Liver (tissue), 9 donors: ENCODE results near the gene IDI2. TPM values are rescaled to one million over a fixed set of nuclear protein-coding genes. Genes with fewer than 3 reads are reported as not detected.

ENCODE experiments used
- DNase-seq: peaks from one replicate; pipeline ENCODE4 v3.0.0-alpha.2; 2017; ENCODE audit warnings: low spot score
- H3K27ac ChIP-seq, 2 donors: one replicate each; pipeline ENCODE4 v1.7.0; 2013; ENCODE audit warnings: inconsistent platforms in 2 of 2, low read length in 2 of 2, control low read depth in 1 of 2, low read depth in 1 of 2, mild to moderate bottlenecking in 1 of 2
- H3K27me3 ChIP-seq, 4 donors: one replicate each; pipeline versions ENCODE4 v1.6.1 to v1.7.0; 2013; ENCODE audit warnings: low read length in 3 of 4, inconsistent platforms in 1 of 4, mild to moderate bottlenecking in 1 of 4, moderate library complexity in 1 of 4; ENCODE audit not compliant: control insufficient read depth in 4 of 4, insufficient read depth in 4 of 4
- H3K36me3 ChIP-seq, 4 donors: one replicate each; pipeline versions ENCODE4 v1.6.1 to v1.7.0; 2013; ENCODE audit warnings: low read length in 3 of 4, mild to moderate bottlenecking in 3 of 4, low read depth in 1 of 4, moderate library complexity in 1 of 4; ENCODE audit not compliant: control insufficient read depth in 4 of 4, insufficient read depth in 3 of 4
- H3K4me1 ChIP-seq, 4 donors: one replicate each; pipeline versions ENCODE4 v1.6.1 to v1.7.0; 2013; ENCODE audit warnings: low read length in 3 of 4, mild to moderate bottlenecking in 3 of 4, moderate library complexity in 1 of 4; ENCODE audit not compliant: control insufficient read depth in 4 of 4, insufficient read depth in 4 of 4
- H3K4me3 ChIP-seq, 3 donors: one replicate each; pipeline versions ENCODE4 v1.6.1 to v1.7.0; 2013; ENCODE audit warnings: low read length in 3 of 3, control low read depth in 1 of 3, low read depth in 1 of 3, mild to moderate bottlenecking in 1 of 3
- H3K9ac ChIP-seq, 2 donors: one replicate each; pipeline ENCODE4 v1.7.0; 2013; ENCODE audit warnings: low read length in 2 of 2, mild to moderate bottlenecking in 2 of 2, moderate library complexity in 2 of 2, control low read depth in 1 of 2, low read depth in 1 of 2
- H3K9me3 ChIP-seq, 4 donors: one replicate each; pipeline versions ENCODE4 v1.6.1 to v1.7.0; 2013; ENCODE audit warnings: low read length in 3 of 4; ENCODE audit not compliant: control insufficient read depth in 4 of 4
- EGR1 ChIP-seq, 2 donors: IDR thresholded peaks; 2 replicates each; pipeline ENCODE4 v1.6.1; 2016 to 2018; ENCODE audit warnings: antibody characterized with exemption in 2 of 2, low read depth in 2 of 2
- FOXA1 ChIP-seq: IDR thresholded peaks from 2 replicates; pipeline ENCODE4 v1.6.1; 2016; ENCODE audit warnings: antibody characterized with exemption
- FOXA2 ChIP-seq: IDR thresholded peaks from 2 replicates; pipeline ENCODE4 v1.6.1; 2016; ENCODE audit warnings: antibody characterized with exemption
- GABPA ChIP-seq, 2 donors: IDR thresholded peaks in 1 of 2; conservative IDR thresholded peaks in 1 of 2; 2 replicates each; pipeline ENCODE4 v1.6.1; 2016; ENCODE audit warnings: antibody characterized with exemption in 2 of 2, mild to moderate bottlenecking in 1 of 2, moderate library complexity in 1 of 2
- HNF4A ChIP-seq, 2 donors: conservative IDR thresholded peaks; 2 replicates each; pipeline ENCODE4 v1.6.1; 2016; ENCODE audit warnings: antibody characterized with exemption in 2 of 2, mild to moderate bottlenecking in 2 of 2
- HNF4G ChIP-seq: IDR thresholded peaks from 2 replicates; pipeline ENCODE4 v1.6.1; 2016; ENCODE audit warnings: antibody characterized with exemption
- JUND ChIP-seq, 2 donors: IDR thresholded peaks; 2 replicates each; pipeline ENCODE4 v1.6.1; 2016; ENCODE audit warnings: antibody characterized with exemption in 2 of 2
- NR2F2 ChIP-seq: IDR thresholded peaks from 2 replicates; pipeline ENCODE4 v1.6.1; 2016; ENCODE audit warnings: antibody characterized with exemption
- RAD21 ChIP-seq, 2 donors: IDR thresholded peaks; 2 replicates each; pipeline ENCODE4 v1.6.1; 2016; ENCODE audit warnings: antibody characterized with exemption in 2 of 2, mild to moderate bottlenecking in 2 of 2
- RXRA ChIP-seq, 2 donors: IDR thresholded peaks; 2 replicates each; pipeline ENCODE4 v1.6.1; 2017 to 2018; ENCODE audit warnings: antibody characterized with exemption in 2 of 2, mild to moderate bottlenecking in 1 of 2
- SP1 ChIP-seq: IDR thresholded peaks from 2 replicates; pipeline ENCODE4 v1.6.1; 2018; ENCODE audit warnings: antibody characterized with exemption, mild to moderate bottlenecking
- TAF1 ChIP-seq: conservative IDR thresholded peaks from 2 replicates; pipeline ENCODE4 v1.6.1; 2016; ENCODE audit warnings: antibody characterized with exemption, mild to moderate bottlenecking
- YY1 ChIP-seq: IDR thresholded peaks from 2 replicates; pipeline ENCODE4 v1.6.1; 2016; ENCODE audit warnings: antibody characterized with exemption, mild to moderate bottlenecking
- WGBS: extraction: QIAGEN DNeasy Blood & Tissue Kit; methylation state at CpG from one replicate; pipeline ENCODE4 v1.1.7; 2013; 5-methylcytosine and 5-hydroxymethylcytosine counted together
- polyA plus RNA-seq, 2 donors: library from polyadenylated mRNA; stranded (reverse) in 1 of 2; unstranded in 1 of 2; fragments of 200-250 nt in 1 of 2; fragments of >200 nt in 1 of 2; fragmentation: Nextera tagmentation in 1 of 2; extraction: Ambion mirVana in 1 of 2; gene quantifications; one replicate each; pipeline versions ENCODE4 v1.2.1 to v1.2.3, GENCODE V29; 2013 to 2015
- total RNA-seq, 2 donors: library from RNA; depleted of rRNA; stranded (reverse); fragments of >200 nt; gene quantifications; one replicate each; pipeline ENCODE4 v1.2.3, GENCODE V29; 2014
- TF ChIP-seq, protein P1 (sequence below): IDR thresholded peaks from 2 replicates; pipeline ENCODE4 v1.6.1; 2016; ENCODE audit warnings: antibody characterized with exemption, mild to moderate bottlenecking
- TF ChIP-seq, protein P2 (sequence below): IDR thresholded peaks from 2 replicates; pipeline ENCODE4 v1.6.1; 2016; ENCODE audit warnings: antibody characterized with exemption
- TF ChIP-seq, protein P3 (sequence below): fragments of 150-350 bp; IDR thresholded peaks from 2 replicates; pipeline ENCODE4 v1.5.1; 2017; ENCODE audit warnings: improper control_type of control experiment, low read depth, low read length; ENCODE audit not compliant: missing input control
- TF ChIP-seq, protein P4 (sequence below): IDR thresholded peaks from 2 replicates; pipeline ENCODE4 v1.6.1; 2016; ENCODE audit warnings: antibody characterized with exemption
- TF ChIP-seq, protein P5 (sequence below): IDR thresholded peaks from 2 replicates; pipeline ENCODE4 v1.6.1; 2016; ENCODE audit warnings: antibody characterized with exemption
- donor health status: healthy.
- donor health status: healthy.
- donor health status: healthy.
- donor health status: healthy.
- donor health status: healthy.

Gene IDI2
- total and polyA plus RNA-seq, 4 donors = not detected

DNA sequence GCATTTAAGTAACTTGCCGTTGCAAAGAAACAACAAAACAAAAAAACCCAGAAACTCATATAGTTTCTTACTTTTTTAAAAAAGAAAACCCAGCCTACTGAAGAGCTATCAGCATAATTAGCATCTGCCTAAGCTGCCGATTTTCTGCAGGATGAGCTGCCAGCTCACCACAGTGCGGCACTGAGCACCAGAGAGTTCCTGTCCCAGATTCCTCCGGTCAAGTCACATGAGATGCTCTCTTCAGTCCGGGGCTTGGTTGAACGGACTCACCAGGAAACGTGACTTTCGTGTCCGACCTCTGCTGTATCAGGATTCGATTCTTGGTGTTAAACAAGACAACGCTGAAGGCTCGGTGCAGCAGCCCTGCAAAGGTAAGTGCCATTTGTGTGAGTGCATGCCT is 3.2 kb downstream of the IDI2 start:
- Histone ChIP-seq H3K36me3 (peaks cover 3 to 19% (median 13%) of the 10 kb centered on the region in 4 donors), H3K9me3 (no peaks in the 10 kb centered on the region), H3K27ac (no peak overlapping the region), H3K4me3 (no peak overlapping the region), H3K4me1 (no peaks in the 10 kb centered on the region), H3K27me3 (no peaks in the 10 kb centered on the region), H3K9ac (no peak overlapping the region)
- DNase-seq = no peak
- 72% methylated on average over 12 of the region's 12 CpGs for WGBS
- TF ChIP-seq FOXA2 (no peak), NR2F2 (no peak), RAD21 (IDR thresholded peaks at IDR 0.05) (peak in 1 of 2 donors; percentile 9)
- TF ChIP-seq, protein P1, sequence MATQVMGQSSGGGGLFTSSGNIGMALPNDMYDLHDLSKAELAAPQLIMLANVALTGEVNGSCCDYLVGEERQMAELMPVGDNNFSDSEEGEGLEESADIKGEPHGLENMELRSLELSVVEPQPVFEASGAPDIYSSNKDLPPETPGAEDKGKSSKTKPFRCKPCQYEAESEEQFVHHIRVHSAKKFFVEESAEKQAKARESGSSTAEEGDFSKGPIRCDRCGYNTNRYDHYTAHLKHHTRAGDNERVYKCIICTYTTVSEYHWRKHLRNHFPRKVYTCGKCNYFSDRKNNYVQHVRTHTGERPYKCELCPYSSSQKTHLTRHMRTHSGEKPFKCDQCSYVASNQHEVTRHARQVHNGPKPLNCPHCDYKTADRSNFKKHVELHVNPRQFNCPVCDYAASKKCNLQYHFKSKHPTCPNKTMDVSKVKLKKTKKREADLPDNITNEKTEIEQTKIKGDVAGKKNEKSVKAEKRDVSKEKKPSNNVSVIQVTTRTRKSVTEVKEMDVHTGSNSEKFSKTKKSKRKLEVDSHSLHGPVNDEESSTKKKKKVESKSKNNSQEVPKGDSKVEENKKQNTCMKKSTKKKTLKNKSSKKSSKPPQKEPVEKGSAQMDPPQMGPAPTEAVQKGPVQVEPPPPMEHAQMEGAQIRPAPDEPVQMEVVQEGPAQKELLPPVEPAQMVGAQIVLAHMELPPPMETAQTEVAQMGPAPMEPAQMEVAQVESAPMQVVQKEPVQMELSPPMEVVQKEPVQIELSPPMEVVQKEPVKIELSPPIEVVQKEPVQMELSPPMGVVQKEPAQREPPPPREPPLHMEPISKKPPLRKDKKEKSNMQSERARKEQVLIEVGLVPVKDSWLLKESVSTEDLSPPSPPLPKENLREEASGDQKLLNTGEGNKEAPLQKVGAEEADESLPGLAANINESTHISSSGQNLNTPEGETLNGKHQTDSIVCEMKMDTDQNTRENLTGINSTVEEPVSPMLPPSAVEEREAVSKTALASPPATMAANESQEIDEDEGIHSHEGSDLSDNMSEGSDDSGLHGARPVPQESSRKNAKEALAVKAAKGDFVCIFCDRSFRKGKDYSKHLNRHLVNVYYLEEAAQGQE = no peak

DNA sequence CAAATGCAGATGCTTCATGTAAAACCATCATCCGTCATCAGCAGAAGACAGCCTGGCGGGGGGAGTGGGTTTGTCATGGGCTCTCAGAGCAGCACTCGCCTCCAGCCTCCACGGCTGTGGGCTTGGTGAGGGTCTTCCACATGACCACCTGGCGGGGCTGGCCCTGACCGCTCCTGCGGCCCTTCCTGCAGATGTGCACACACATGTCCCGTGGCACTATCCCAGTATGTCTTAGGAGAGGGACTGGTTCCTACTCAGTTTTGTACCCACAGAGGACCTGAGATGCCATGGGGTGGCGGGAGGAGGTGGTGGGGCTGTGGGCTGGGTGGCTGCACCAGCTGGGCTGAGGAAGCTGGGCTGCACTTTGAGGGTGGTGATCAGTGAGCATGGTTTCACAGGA is 4.7 kb downstream of the IDI2 start:
- WGBS = 95% methylated on average over 9 of the region's 9 CpGs
- Histone ChIP-seq H3K9ac (no peak overlapping the region), H3K36me3 (peaks cover 6 to 34% (median 26%) of the 10 kb centered on the region in 4 donors), H3K27me3 (no peaks in the 10 kb centered on the region), H3K4me3 (no peak overlapping the region), H3K9me3 (no peaks in the 10 kb centered on the region), H3K4me1 (no peaks in the 10 kb centered on the region), H3K27ac (no peak overlapping the region)
- DNase-seq = no peak
- TF ChIP-seq NR2F2 (no peak), RXRA (IDR thresholded peaks at IDR 0.05) (no peak), HNF4A (conservative IDR thresholded peaks at IDR 0.05) (no peak), HNF4G (no peak), EGR1 (IDR thresholded peaks at IDR 0.05; ENCODE audit: low read depth in 2 of 2) (no peak), TAF1 (no peak), SP1 (no peak), YY1 (no peak), JUND (IDR thresholded peaks at IDR 0.05) (no peak), FOXA2 (no peak), FOXA1 (no peak), GABPA (IDR thresholded peaks at IDR 0.05 in 1 of 2, conservative IDR thresholded peaks at IDR 0.05 in 1 of 2) (no peak), RAD21 (IDR thresholded peaks at IDR 0.05) (no peak)
- TF ChIP-seq, protein P2, sequence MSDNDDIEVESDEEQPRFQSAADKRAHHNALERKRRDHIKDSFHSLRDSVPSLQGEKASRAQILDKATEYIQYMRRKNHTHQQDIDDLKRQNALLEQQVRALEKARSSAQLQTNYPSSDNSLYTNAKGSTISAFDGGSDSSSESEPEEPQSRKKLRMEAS = no peak
- TF ChIP-seq, protein P3, sequence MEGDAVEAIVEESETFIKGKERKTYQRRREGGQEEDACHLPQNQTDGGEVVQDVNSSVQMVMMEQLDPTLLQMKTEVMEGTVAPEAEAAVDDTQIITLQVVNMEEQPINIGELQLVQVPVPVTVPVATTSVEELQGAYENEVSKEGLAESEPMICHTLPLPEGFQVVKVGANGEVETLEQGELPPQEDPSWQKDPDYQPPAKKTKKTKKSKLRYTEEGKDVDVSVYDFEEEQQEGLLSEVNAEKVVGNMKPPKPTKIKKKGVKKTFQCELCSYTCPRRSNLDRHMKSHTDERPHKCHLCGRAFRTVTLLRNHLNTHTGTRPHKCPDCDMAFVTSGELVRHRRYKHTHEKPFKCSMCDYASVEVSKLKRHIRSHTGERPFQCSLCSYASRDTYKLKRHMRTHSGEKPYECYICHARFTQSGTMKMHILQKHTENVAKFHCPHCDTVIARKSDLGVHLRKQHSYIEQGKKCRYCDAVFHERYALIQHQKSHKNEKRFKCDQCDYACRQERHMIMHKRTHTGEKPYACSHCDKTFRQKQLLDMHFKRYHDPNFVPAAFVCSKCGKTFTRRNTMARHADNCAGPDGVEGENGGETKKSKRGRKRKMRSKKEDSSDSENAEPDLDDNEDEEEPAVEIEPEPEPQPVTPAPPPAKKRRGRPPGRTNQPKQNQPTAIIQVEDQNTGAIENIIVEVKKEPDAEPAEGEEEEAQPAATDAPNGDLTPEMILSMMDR = no peak
- TF ChIP-seq, protein P4, sequence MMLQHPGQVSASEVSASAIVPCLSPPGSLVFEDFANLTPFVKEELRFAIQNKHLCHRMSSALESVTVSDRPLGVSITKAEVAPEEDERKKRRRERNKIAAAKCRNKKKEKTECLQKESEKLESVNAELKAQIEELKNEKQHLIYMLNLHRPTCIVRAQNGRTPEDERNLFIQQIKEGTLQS = no peak
- TF ChIP-seq, protein P5, sequence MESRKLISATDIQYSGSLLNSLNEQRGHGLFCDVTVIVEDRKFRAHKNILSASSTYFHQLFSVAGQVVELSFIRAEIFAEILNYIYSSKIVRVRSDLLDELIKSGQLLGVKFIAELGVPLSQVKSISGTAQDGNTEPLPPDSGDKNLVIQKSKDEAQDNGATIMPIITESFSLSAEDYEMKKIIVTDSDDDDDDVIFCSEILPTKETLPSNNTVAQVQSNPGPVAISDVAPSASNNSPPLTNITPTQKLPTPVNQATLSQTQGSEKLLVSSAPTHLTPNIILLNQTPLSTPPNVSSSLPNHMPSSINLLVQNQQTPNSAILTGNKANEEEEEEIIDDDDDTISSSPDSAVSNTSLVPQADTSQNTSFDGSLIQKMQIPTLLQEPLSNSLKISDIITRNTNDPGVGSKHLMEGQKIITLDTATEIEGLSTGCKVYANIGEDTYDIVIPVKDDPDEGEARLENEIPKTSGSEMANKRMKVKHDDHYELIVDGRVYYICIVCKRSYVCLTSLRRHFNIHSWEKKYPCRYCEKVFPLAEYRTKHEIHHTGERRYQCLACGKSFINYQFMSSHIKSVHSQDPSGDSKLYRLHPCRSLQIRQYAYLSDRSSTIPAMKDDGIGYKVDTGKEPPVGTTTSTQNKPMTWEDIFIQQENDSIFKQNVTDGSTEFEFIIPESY = no peak
- TF ChIP-seq, protein P1 = no peak
